MM.1S (cell line): ENCODE measurements around the gene CORO2A.

Source experiments
- DNase-seq: peaks from one replicate; pipeline ENCODE4 v3.0.0-alpha.2; 2015
- H2AFZ ChIP-seq: fragments of 300-600 bp; sonication (generic); 2 replicates; pipeline ENCODE4 v1.6.0; 2016; ENCODE audit warnings: antibody characterized with exemption, low read length
- H3F3A ChIP-seq: fragments of 300-600 bp; sonication (generic); 2 replicates; pipeline ENCODE4 v1.6.1; 2016; ENCODE audit warnings: mild to moderate bottlenecking, antibody characterized with exemption, low read length, moderate library complexity, mixed read lengths; ENCODE audit not compliant: insufficient read depth
- H3K27ac ChIP-seq: fragments of 300-600 bp; sonication (generic); 2 replicates; pipeline ENCODE4 v1.5.1; 2016; ENCODE audit warnings: mild to moderate bottlenecking, low read length
- H3K27me3 ChIP-seq: fragments of 300-600 bp; sonication (generic); replicated peaks from 2 replicates; pipeline ENCODE4 v1.6.0; 2016; ENCODE audit warnings: low read length; ENCODE audit not compliant: insufficient read depth
- H3K36me3 ChIP-seq: fragments of 300-600 bp; sonication (generic); replicated peaks from 2 replicates; pipeline ENCODE4 v1.6.1; 2016; ENCODE audit warnings: mild to moderate bottlenecking, low read length, mixed read lengths; ENCODE audit not compliant: insufficient read depth
- H3K4me1 ChIP-seq: fragments of 300-600 bp; sonication (generic); 2 replicates; pipeline ENCODE4 v1.6.1; 2016; ENCODE audit warnings: low read length, mixed read lengths
- H3K4me2 ChIP-seq: fragments of 300-600 bp; sonication (generic); 2 replicates; pipeline ENCODE4 v1.6.0; 2016; ENCODE audit warnings: low read depth, low read length
- H3K4me3 ChIP-seq: fragments of 300-600 bp; sonication (generic); 2 replicates; pipeline ENCODE4 v1.5.1; 2016; ENCODE audit warnings: low read length, mixed read lengths
- H3K79me2 ChIP-seq: fragments of 300-600 bp; sonication (generic); 2 replicates; pipeline ENCODE4 v1.6.1; 2016; ENCODE audit warnings: mixed run types, low read length, mixed read lengths
- H3K9ac ChIP-seq: fragments of 300-600 bp; sonication (generic); 2 replicates; pipeline ENCODE4 v1.6.1; 2016; ENCODE audit warnings: low read length, mixed read lengths
- H3K9me2 ChIP-seq: fragments of 300-600 bp; sonication (generic); replicated peaks from 2 replicates; pipeline ENCODE4 v1.6.1; 2016; ENCODE audit warnings: mild to moderate bottlenecking, low read length, mixed read lengths; ENCODE audit not compliant: insufficient read depth
- H3K9me3 ChIP-seq: fragments of 300-600 bp; sonication (generic); replicated peaks from 2 replicates; pipeline ENCODE4 v1.6.1; 2016; ENCODE audit warnings: mild to moderate bottlenecking, low read length, mixed read lengths; ENCODE audit not compliant: insufficient read depth
- H4K20me1 ChIP-seq: fragments of 300-600 bp; sonication (generic); 2 replicates; pipeline ENCODE4 v1.6.1; 2016; ENCODE audit warnings: mild to moderate bottlenecking, low read length, moderate library complexity, mixed read lengths; ENCODE audit not compliant: insufficient read depth
- CTCF ChIP-seq: fragments of 300-600 bp; sonication (generic); IDR thresholded peaks from 2 replicates; pipeline ENCODE4 v1.5.1; 2016; ENCODE audit warnings: antibody characterized with exemption, low read length, mixed read lengths
- EZH2 ChIP-seq: fragments of 300-600 bp; sonication (generic); optimal IDR thresholded peaks from 2 replicates; pipeline ENCODE3; 2017; ENCODE audit warnings: low read depth, mild to moderate bottlenecking, antibody characterized with exemption, low read length, mixed read lengths
- EZH2phosphoT487 ChIP-seq: fragments of 300-600 bp; sonication (generic); IDR thresholded peaks from 2 replicates; pipeline ENCODE4 v1.6.1; 2018; ENCODE audit warnings: antibody characterized with exemption, low read length

CORO2A gene

DNA sequence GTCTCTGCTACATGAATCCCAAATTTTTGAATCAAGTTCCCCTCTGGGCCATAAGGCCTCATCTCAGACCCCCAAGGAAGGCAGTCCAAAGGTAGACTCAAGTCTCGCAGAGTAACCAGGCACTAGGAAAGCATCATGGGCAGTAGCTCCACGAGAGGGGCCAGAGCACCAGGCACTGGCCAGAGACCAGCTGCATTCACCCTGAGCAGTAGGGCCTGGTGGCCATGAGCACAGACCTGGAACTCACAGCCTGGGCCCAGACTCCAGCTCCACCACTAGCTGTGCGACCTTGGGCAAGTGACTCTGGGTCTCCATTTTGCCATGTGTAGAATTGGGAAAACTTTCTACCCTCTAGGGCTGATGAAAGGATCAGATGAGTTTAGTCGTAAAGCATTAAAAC, 107.4 kb downstream of the CORO2A start:
- peaks cover 7% of the 10 kb centered on the region for H3K36me3 ChIP-seq

GRCh38 chr9:98084396-98084795, 108.0 kb downstream of the CORO2A start:
- no peaks in the 10 kb centered on the region for H3K27me3 ChIP-seq
- H2AFZ ChIP-seq, result no peak overlapping the region
- H4K20me1 ChIP-seq, result no peaks in the 10 kb centered on the region
- DNase-seq, result no peak
- H3K9ac ChIP-seq, result no peak overlapping the region
- peaks cover 7% of the 10 kb centered on the region for H3K36me3 ChIP-seq
- no peaks in the 10 kb centered on the region for H3K4me1 ChIP-seq
- no peaks in the 10 kb centered on the region for H3K9me2 ChIP-seq
- no peak overlapping the region for H3K27ac ChIP-seq
- no peak overlapping the region for H3K4me2 ChIP-seq
- no peaks in the 10 kb centered on the region for H3F3A ChIP-seq
- H3K9me3 ChIP-seq, result no peaks in the 10 kb centered on the region
- H3K79me2 ChIP-seq, result no peaks in the 10 kb centered on the region
- H3K4me3 ChIP-seq, result no peak overlapping the region
- TF ChIP-seq EZH2 (no peak), EZH2phosphoT487 (no peak), CTCF (no peak)

More for the DNA sequence above, 107.4 kb downstream of the CORO2A start:
- H3K4me3 ChIP-seq, result no peak overlapping the region
- no peaks in the 10 kb centered on the region for H3K9me3 ChIP-seq
- no peaks in the 10 kb centered on the region for H3K4me1 ChIP-seq
- no peak for DNase-seq
- no peaks in the 10 kb centered on the region for H3K79me2 ChIP-seq
- H4K20me1 ChIP-seq, result no peaks in the 10 kb centered on the region
- no peak overlapping the region for H3K4me2 ChIP-seq
- H3K27me3 ChIP-seq, result no peaks in the 10 kb centered on the region
- H3K9me2 ChIP-seq, result no peaks in the 10 kb centered on the region
- no peaks in the 10 kb centered on the region for H3F3A ChIP-seq
- no peak overlapping the region for H3K9ac ChIP-seq
- H2AFZ ChIP-seq, result no peak overlapping the region
- no peak for TF ChIP-seq CTCF
- no peak for TF ChIP-seq EZH2phosphoT487
- TF ChIP-seq EZH2, result no peak
- no peak overlapping the region for H3K27ac ChIP-seq

GRCh38 chr9:98083566-98084183, 108.8 kb downstream of the CORO2A start:
- TF ChIP-seq EZH2 (no peak), EZH2phosphoT487 (no peak), CTCF (no peak)
- Histone ChIP-seq H3K4me1 (no peaks in the 10 kb centered on the region), H3K9me3 (no peaks in the 10 kb centered on the region), H3K4me3 (no peak overlapping the region), H3K9me2 (no peaks in the 10 kb centered on the region), H3K27me3 (no peaks in the 10 kb centered on the region), H3K4me2 (no peak overlapping the region), H3K9ac (no peak overlapping the region), H4K20me1 (no peaks in the 10 kb centered on the region), H3K36me3 (peaks cover 7% of the 10 kb centered on the region), H3K79me2 (no peaks in the 10 kb centered on the region), H3K27ac (no peak overlapping the region), H2AFZ (no peak overlapping the region), H3F3A (no peaks in the 10 kb centered on the region)
- no peak for DNase-seq
